ENCODE results near the gene PHRF1. TPM values are rescaled to one million over a fixed set of nuclear protein-coding genes. Genes with fewer than 3 reads are reported as not detected.
A peak's percentile ranks its signal among the peaks of the same experiment; 100 is the strongest.

Gene PHRF1
- total and polyA plus RNA-seq, 2 of the 4 experiments (the other 2 are of a cell fraction): 10.9 to 17.5 TPM

GRCh38 chr11:557328-558132, 18.7 kb upstream of the PHRF1 start:
- in situ Hi-C loops (cut with MboI; ENCODE audit: low sequenced_read_pairs): no loop called here
- Histone ChIP-seq H3K14ac (replicated peaks; ENCODE audit: low read depth, low read length) (no peak overlapping the region), H3K36me3 (ENCODE audit: control insufficient read depth, insufficient read depth, low read length) (no peaks in the 10 kb centered on the region), H2BK15ac (ENCODE audit: low read depth, low read length) (no peak overlapping the region), H3K18ac (ENCODE audit: low read depth, low read length) (no peak overlapping the region), H3K4me2 (ENCODE audit: low read depth, low read length) (no peak overlapping the region), H3K56ac (ENCODE audit: extremely low read depth, insufficient read depth, low read length) (no peak overlapping the region), H3K27ac (ENCODE audit: insufficient read depth, low read length) (no peak overlapping the region), H3K9me3 (ENCODE audit: control insufficient read depth, insufficient read depth, low read length) (no peaks in the 10 kb centered on the region), H2AK5ac (ENCODE audit: low read depth, low read length) (no peak overlapping the region), H3K4me1 (ENCODE audit: control insufficient read depth, insufficient read depth, low read length) (peaks cover 12% of the 10 kb centered on the region), H3K27me3 (ENCODE audit: control insufficient read depth, insufficient read depth, low read length) (peaks cover 57% of the 10 kb centered on the region), H3K79me1 (ENCODE audit: low read depth in 1 of 2, low read length in 2 of 2) (peaks cover 0 to 6% of the 10 kb centered on the region in 2 experiments; a peak in 2 of 4 replicates), H3K23ac (ENCODE audit: low read depth, low read length) (0 out of 2 replicates have a peak overlapping the region, but pooled peaks have one; percentile 38), H4K91ac (ENCODE audit: insufficient read depth, low read depth, low read length) (no peak overlapping the region), H3K4me3 (ENCODE audit: insufficient read depth, low read depth, low read length) (no peak overlapping the region), H3K9me1 (ENCODE audit: insufficient read depth, low read length) (peaks cover 5% of the 10 kb centered on the region; the same call in 1 of the 2 replicates), H2BK120ac (ENCODE audit: low read depth, low read length) (no peak overlapping the region), H2AK9ac (replicated peaks; ENCODE audit: low read depth, low read length, poor library complexity) (no peak overlapping the region), H3K4ac (ENCODE audit: low read depth, low read length) (no peak overlapping the region), H4K8ac (ENCODE audit: low read depth in 2 of 2, low read length in 2 of 2) (no peak overlapping the region), H4K20me1 (ENCODE audit: insufficient read depth, low read length) (peaks cover 6% of the 10 kb centered on the region; the same call in 1 of the 2 replicates), H2BK20ac (ENCODE audit: low read depth, low read length) (no peak overlapping the region), H4K5ac (ENCODE audit: low read depth, low read length) (no peak overlapping the region), H3K9ac (ENCODE audit: low read depth, low read length) (no peak overlapping the region), H2BK5ac (ENCODE audit: low read depth, low read length, poor library complexity, severe bottlenecking) (no peak overlapping the region), H2AFZ (replicated peaks; ENCODE audit: low read length, poor library complexity) (no peak overlapping the region)
- DNase-seq: no peak
- POLR2A ChIA-PET (ENCODE audit: unreplicated experiment): no interaction called here
- CTCF ChIA-PET: no interaction called here
- intact Hi-C loops (cut with micrococcal nuclease): loop anchor here (10.0 kb wide), 1 partner anchor 167 kb away; no protein-coding TSS in a partner anchor
- no TSS peak for BruUV-seq (replicated peaks)
- no peak for ATAC-seq (ENCODE audit: low read depth)
- dilution Hi-C loops (cut with HindIII; ENCODE audit: low sequenced_read_pairs, unreplicated experiment): no loop called here
- 63% methylated on average over 9 of the region's 24 CpGs; no CpG with 5 or more reads in 1 of the 2 experiments for WGBS, 2 experiments (ENCODE audit: extremely low coverage in 2 of 2, insufficient read length in 1 of 2)
- no peak for TF ChIP-seq BHLHE40 (IDR thresholded peaks at IDR 0.05; ENCODE audit: low read depth, low read length)
- TF ChIP-seq ELK1 (IDR thresholded peaks at IDR 0.05; ENCODE audit: borderline replicate concordance, low read depth, low read length): no peak
- no peak for TF ChIP-seq RFX5 (IDR thresholded peaks at IDR 0.05; ENCODE audit: low read depth, low read length)
- no peak for TF ChIP-seq POLR2A (IDR thresholded peaks at IDR 0.05; ENCODE audit: low read depth, low read length)
- TF ChIP-seq CHD1 (IDR thresholded peaks at IDR 0.05; ENCODE audit: low read depth, low read length): no peak
- no peak for TF ChIP-seq CEBPB (IDR thresholded peaks at IDR 0.05; ENCODE audit: low read depth, low read length)
- TF ChIP-seq FOS (IDR thresholded peaks at IDR 0.05; ENCODE audit: low read depth, low read length): no peak
- TF ChIP-seq MXI1 (IDR thresholded peaks at IDR 0.05; ENCODE audit: borderline replicate concordance, low read depth, low read length): no peak
- TF ChIP-seq CTCF (conservative IDR thresholded peaks at IDR 0.05; ENCODE audit: low read depth, low read length): no peak
- no peak for TF ChIP-seq SMC3 (IDR thresholded peaks at IDR 0.05; ENCODE audit: low read depth, low read length)
- TF ChIP-seq NFE2L2 (IDR thresholded peaks at IDR 0.05; ENCODE audit: low read depth, low read length): no peak
- TF ChIP-seq USF2 (IDR thresholded peaks at IDR 0.05; ENCODE audit: low read depth, low read length): no peak
- no peak for TF ChIP-seq RAD21 (IDR thresholded peaks at IDR 0.05; ENCODE audit: low read length)

All from IMR-90 (cell line).